ENCODE data around the gene SMIM10L1. TPM values are rescaled to one million over a fixed set of nuclear protein-coding genes. Genes with fewer than 3 reads are reported as not detected.

SMIM10L1 gene
- total RNA-seq (2022; extraction: Qiagen RNA extraction; ENCODE audit: low read depth), result 8.2 to 9.2 TPM (median 8.8 TPM) in 5 replicates

GRCh38 chr12:11171145-11171968 is at the start of gene SMIM10L1:
TSS of gene SMIM10L1 (plus strand) at chr12:11171194. CDS start at chr12:11171357, 163 bp downstream.

GRCh38 chr12:11134305-11134704 is 36.7 kb upstream of the SMIM10L1 start, which contains the start of gene TAS2R30:
TSS of gene TAS2R30 (minus strand) at chr12:11134644. CDS start at chr12:11134244, 400 bp downstream.

DNA sequence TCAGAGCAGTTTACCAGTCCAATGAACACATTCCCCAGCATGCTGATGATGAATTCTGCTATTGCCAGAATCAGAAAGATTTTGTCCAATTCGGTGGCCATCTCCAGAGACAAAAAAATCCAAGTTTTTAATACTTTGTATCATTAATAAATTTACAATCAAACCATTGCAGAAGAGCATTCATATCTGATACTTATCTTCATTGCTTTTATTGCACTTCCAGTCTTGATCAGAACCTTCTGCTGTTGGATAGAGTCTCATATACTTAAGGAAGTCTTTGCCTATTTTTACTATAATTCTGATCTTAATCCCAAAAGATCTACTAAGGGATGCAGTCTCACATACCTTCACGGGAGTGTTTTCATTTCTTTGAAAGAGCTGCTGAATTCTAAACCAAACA is 15.8 kb downstream of the SMIM10L1 start, which contains the start of gene TAS2R42:
TSS of gene TAS2R42 (minus strand) at position 101 of the 400 bp plus-strand sequence. CDS start at position 101, 0 bp downstream.

Other genes with a start within 250 kb of the SMIM10L1 start
- 0.37 TPM in 1 of 5 replicates, not detected in the others for gene PRH2, start 242.0 kb upstream of the SMIM10L1 start, total RNA-seq (2022; extraction: Qiagen RNA extraction; ENCODE audit: low read depth)
- gene TAS2R14, start 231.9 kb upstream of the SMIM10L1 start, total RNA-seq (2022; extraction: Qiagen RNA extraction; ENCODE audit: low read depth), result 0.27 to 0.94 TPM (median 0.63 TPM) in 5 replicates
- 0.09 TPM in 1 of 5 replicates, not detected in the others for gene TAS2R50, start 184.3 kb upstream of the SMIM10L1 start, total RNA-seq (2022; extraction: Qiagen RNA extraction; ENCODE audit: low read depth)
- 0.10 to 0.12 TPM (median 0.11 TPM) in 3 of 5 replicates, not detected in the others for gene TAS2R20, start 172.9 kb upstream of the SMIM10L1 start, total RNA-seq (2022; extraction: Qiagen RNA extraction; ENCODE audit: low read depth)
- 0.09 to 0.25 TPM in 2 of 5 replicates, not detected in the others for gene TAS2R19, start 148.6 kb upstream of the SMIM10L1 start, total RNA-seq (2022; extraction: Qiagen RNA extraction; ENCODE audit: low read depth)
- 0.09 to 0.22 TPM (median 0.16 TPM) in 4 of 5 replicates, not detected in the other for gene TAS2R31, start 139.8 kb upstream of the SMIM10L1 start, total RNA-seq (2022; extraction: Qiagen RNA extraction; ENCODE audit: low read depth)
- gene TAS2R46, start 108.9 kb upstream of the SMIM10L1 start, total RNA-seq (2022; extraction: Qiagen RNA extraction; ENCODE audit: low read depth), result 0.11 TPM in 1 of 5 replicates, not detected in the others
- gene TAS2R43, start 78.9 kb upstream of the SMIM10L1 start, total RNA-seq (2022; extraction: Qiagen RNA extraction; ENCODE audit: low read depth), result not detected in 5 replicates
- not detected in 5 replicates for gene TAS2R30, start 36.5 kb upstream of the SMIM10L1 start, total RNA-seq (2022; extraction: Qiagen RNA extraction; ENCODE audit: low read depth)
- not detected in 5 replicates for gene TAS2R42, start 15.7 kb downstream of the SMIM10L1 start, total RNA-seq (2022; extraction: Qiagen RNA extraction; ENCODE audit: low read depth)
- gene PRB3, start 98.5 kb downstream of the SMIM10L1 start, total RNA-seq (2022; extraction: Qiagen RNA extraction; ENCODE audit: low read depth), result not detected in 5 replicates
- not detected in 5 replicates for gene PRB4, start 139.2 kb downstream of the SMIM10L1 start, total RNA-seq (2022; extraction: Qiagen RNA extraction; ENCODE audit: low read depth)
- gene PRB2, start 224.4 kb downstream of the SMIM10L1 start, total RNA-seq (2022; extraction: Qiagen RNA extraction; ENCODE audit: low read depth), result not detected in 5 replicates